ENCODE results near the gene PARD6G.

Gene PARD6G

GRCh38 chr18:80210312-80211083 lies 36.8 kb downstream of the PARD6G start:
- DNase-seq (ENCODE audit: low read depth), result no peak

GRCh38 chr18:80208620-80209019 lies 38.7 kb downstream of the PARD6G start:
- no peak for DNase-seq (ENCODE audit: low read depth)

- no peak for DNase-seq (ENCODE audit: low read depth)
Measured at GRCh38 chr18:80205294-80205693, 42.0 kb downstream of the PARD6G start.

- no peak for DNase-seq (ENCODE audit: low read depth)
Measured at GRCh38 chr18:80204142-80204541, 43.2 kb downstream of the PARD6G start.

- no peak for DNase-seq (ENCODE audit: low read depth)
Measured at GRCh38 chr18:80203249-80203648, 44.1 kb downstream of the PARD6G start.

GRCh38 chr18:80202264-80202998 lies 44.9 kb downstream of the PARD6G start:
- no peak for DNase-seq (ENCODE audit: low read depth)

- no peak for DNase-seq (ENCODE audit: low read depth)
Measured at GRCh38 chr18:80201739-80202138, 45.6 kb downstream of the PARD6G start.

- DNase-seq (ENCODE audit: low read depth), result no peak
Measured at GRCh38 chr18:80200932-80201672, 46.2 kb downstream of the PARD6G start.

- DNase-seq (ENCODE audit: low read depth), result peak; percentile 12
Measured at GRCh38 chr18:80200171-80200931, 47.0 kb downstream of the PARD6G start.

- DNase-seq (ENCODE audit: low read depth), result no peak
Measured at GRCh38 chr18:80198994-80199748, 48.1 kb downstream of the PARD6G start.

GRCh38 chr18:80198391-80198790 lies 48.9 kb downstream of the PARD6G start:
- no peak for DNase-seq (ENCODE audit: low read depth)

- peak; percentile 24 for DNase-seq (ENCODE audit: low read depth)
Measured at GRCh38 chr18:80197528-80197927, 49.8 kb downstream of the PARD6G start.

GRCh38 chr18:80196528-80197320 lies 50.6 kb downstream of the PARD6G start:
- peak; percentile 66 for DNase-seq (ENCODE audit: low read depth)

- no peak for DNase-seq (ENCODE audit: low read depth)
Measured at GRCh38 chr18:80194874-80195570, 52.3 kb downstream of the PARD6G start.

GRCh38 chr18:80193701-80194100 lies 53.6 kb downstream of the PARD6G start:
- no peak for DNase-seq (ENCODE audit: low read depth)

- no peak for DNase-seq (ENCODE audit: low read depth)
Measured at GRCh38 chr18:80192653-80193385, 54.5 kb downstream of the PARD6G start.

GRCh38 chr18:80191907-80192652 lies 55.2 kb downstream of the PARD6G start:
- no peak for DNase-seq (ENCODE audit: low read depth)

- no peak for DNase-seq (ENCODE audit: low read depth)
Measured at GRCh38 chr18:80191264-80191663, 56.0 kb downstream of the PARD6G start.
